Caco-2 (cell line): Measurements from ENCODE around the gene CEP131. TPM values are rescaled to one million over a fixed set of nuclear protein-coding genes. Genes with fewer than 3 reads are reported as not detected.

Source experiments
- BruUV-seq: library from RNA; stranded (reverse); fragments of 400-500 nt; replicated peaks from 2 replicates; lab custom pipeline; 2021; lab: Mats Ljungman, UMichigan
- CTCF ChIA-PET: fragments of 300-600 bp; sonication (Branson Sonifier 250); formaldehyde crosslinking; loops from one replicate; lab custom pipeline; 2022; ENCODE audit warnings: antibody characterized with exemption; lab: Charles Lee
- POLR2A ChIA-PET: fragments of 300-600 bp; sonication (Branson Sonifier 250); formaldehyde crosslinking; loops from one replicate; lab custom pipeline; 2022; ENCODE audit warnings: antibody characterized with exemption; lab: Charles Lee
- DNase-seq, 2 experiments: peaks; one replicate each; pipeline versions ENCODE4 v3.0.0 to v3.0.0-alpha.2; 2020 to 2022
- H3K27me3 ChIP-seq: replicated peaks from 2 replicates; pipeline ENCODE4 v1.6.0; 2011; ENCODE audit warnings: low read length; ENCODE audit not compliant: control insufficient read depth, insufficient read depth
- H3K36me3 ChIP-seq: 2 replicates; pipeline ENCODE4 v1.5.1; 2011; ENCODE audit warnings: low read length; ENCODE audit not compliant: control insufficient read depth, insufficient read depth
- H3K4me1 ChIP-seq: fragments of 250-450 bp; sonication (Bioruptor Pico); 2 replicates; pipeline ENCODE4 v1.5.1; 2020; ENCODE audit warnings: mild to moderate bottlenecking
- H3K4me3 ChIP-seq: 2 replicates; pipeline ENCODE4 v1.5.1; 2011; ENCODE audit warnings: low read depth, mild to moderate bottlenecking, control low read depth, low read length
- H3K9me3 ChIP-seq: fragments of 250-450 bp; sonication (Bioruptor Pico); 2 replicates; pipeline ENCODE4 v1.5.1; 2020; ENCODE audit warnings: mild to moderate bottlenecking, moderate library complexity
- H3K27ac Mint-ChIP-seq: one replicate; pipeline ENCODE4 v1.8.0; 2022; ENCODE audit warnings: mixed read lengths; ENCODE audit not compliant: unreplicated experiment
- H3K27me3 Mint-ChIP-seq: one replicate; pipeline ENCODE4 v1.8.0; 2022; ENCODE audit warnings: mixed read lengths; ENCODE audit not compliant: insufficient read depth, unreplicated experiment
- H3K36me3 Mint-ChIP-seq: one replicate; pipeline ENCODE4 v1.8.0; 2022; ENCODE audit warnings: mild to moderate bottlenecking, mixed read lengths; ENCODE audit not compliant: insufficient read depth, unreplicated experiment
- H3K4me1 Mint-ChIP-seq: one replicate; pipeline ENCODE4 v1.8.0; 2022; ENCODE audit warnings: low read depth, mixed read lengths; ENCODE audit not compliant: unreplicated experiment
- H3K4me3 Mint-ChIP-seq: one replicate; pipeline ENCODE4 v1.8.0; 2022; ENCODE audit warnings: mild to moderate bottlenecking, moderate library complexity, mixed read lengths; ENCODE audit not compliant: unreplicated experiment
- H3K9me3 Mint-ChIP-seq: one replicate; pipeline ENCODE4 v1.8.0; 2022; ENCODE audit warnings: mixed read lengths; ENCODE audit not compliant: unreplicated experiment
- intact Hi-C: fragments of 100-400 bp; cut with micrococcal nuclease; formaldehyde crosslinking; loops from one replicate; pipeline ENCODE4 v1.10.0; 2022; ENCODE audit not compliant: unreplicated experiment
- total RNA-seq: library from RNA; stranded (reverse); gene quantifications from 2 replicates; pipeline ENCODE4 v1.2.3, GENCODE V29; 2022
- TF ChIP-seq, protein P1 (sequence below), 2 experiments: fragments of 200-600 bp in 1 of 2; IDR thresholded peaks; 1 replicate in 1 of 2; 2 replicates in 1 of 2; pipeline versions ENCODE4 v1.5.1 to v1.8.0; 2011 to 2022; ENCODE audit warnings: antibody characterized with exemption in 1 of 2, control low read depth in 1 of 2, inconsistent platforms in 1 of 2, low read depth in 1 of 2, low read length in 1 of 2, mild to moderate bottlenecking in 1 of 2, moderate library complexity in 1 of 2; ENCODE audit not compliant: insufficient read depth in 1 of 2, severe bottlenecking in 1 of 2, unreplicated experiment in 1 of 2

Gene CEP131
- total RNA-seq, 1 experiment from 2014 or later = 28.4 TPM

DNA sequence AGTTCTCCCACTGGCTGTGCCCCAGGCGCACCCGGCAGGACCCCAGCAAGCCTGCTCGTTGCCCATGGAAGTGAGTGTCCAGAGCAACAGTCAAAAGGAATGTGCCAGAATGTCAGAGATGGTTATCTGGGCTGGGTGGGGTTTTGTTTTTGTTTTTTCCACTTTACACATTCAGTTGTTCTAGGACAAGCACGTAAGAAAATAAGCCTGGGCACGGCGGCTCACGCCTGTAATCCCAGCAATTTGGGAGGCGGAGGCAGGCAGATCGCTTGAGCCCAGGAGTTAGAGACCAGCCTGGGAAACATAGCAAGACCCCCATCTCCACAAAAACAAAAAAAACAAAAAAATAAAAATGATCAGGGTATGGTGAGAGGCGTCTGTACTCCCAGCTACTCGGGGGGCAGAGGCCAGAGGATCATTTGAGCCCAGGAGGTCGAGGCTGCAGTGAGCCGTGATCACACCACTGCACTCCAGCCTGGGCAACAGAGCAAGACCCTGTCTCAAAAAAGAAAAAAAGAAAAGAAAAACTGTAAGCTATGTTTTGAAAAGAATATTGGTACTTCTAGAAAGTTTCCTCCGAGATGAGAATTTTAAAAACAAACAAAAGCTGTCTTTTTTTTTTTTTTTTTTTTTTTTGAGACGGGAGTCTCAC is 24.7 kb upstream of the CEP131 start:
- no TSS peak for BruUV-seq
- Histone ChIP-seq H3K9me3 (peaks cover 6% of the 10 kb centered on the region; the same call in 1 of the 2 replicates), H3K4me3 (no peak overlapping the region), H3K4me1 (no peaks in the 10 kb centered on the region), H3K36me3 (peaks cover 3% of the 10 kb centered on the region; the same call in 1 of the 2 replicates), H3K27me3 (no peaks in the 10 kb centered on the region)
- H3K27me3 Mint-ChIP-seq = no peaks in the 10 kb centered on the region
- H3K4me1 Mint-ChIP-seq = peaks cover under 1% of the 10 kb centered on the region
- no peak for DNase-seq
- H3K9me3 Mint-ChIP-seq = no peaks in the 10 kb centered on the region
- ChIA-PET POLR2A (interaction anchor here (0.6 to 0.7 kb wide), 3 partner anchors 25 to 279 kb away, joined by 3 to 13 read pairs (median 3); partner anchors contain the start of gene CEP131), CTCF (interaction anchor here (0.6 to 0.7 kb wide), 2 partner anchors 25 to 1506 kb away, joined by 3 read pairs; partner anchors contain the start of gene CEP131)
- TF ChIP-seq, protein P1, sequence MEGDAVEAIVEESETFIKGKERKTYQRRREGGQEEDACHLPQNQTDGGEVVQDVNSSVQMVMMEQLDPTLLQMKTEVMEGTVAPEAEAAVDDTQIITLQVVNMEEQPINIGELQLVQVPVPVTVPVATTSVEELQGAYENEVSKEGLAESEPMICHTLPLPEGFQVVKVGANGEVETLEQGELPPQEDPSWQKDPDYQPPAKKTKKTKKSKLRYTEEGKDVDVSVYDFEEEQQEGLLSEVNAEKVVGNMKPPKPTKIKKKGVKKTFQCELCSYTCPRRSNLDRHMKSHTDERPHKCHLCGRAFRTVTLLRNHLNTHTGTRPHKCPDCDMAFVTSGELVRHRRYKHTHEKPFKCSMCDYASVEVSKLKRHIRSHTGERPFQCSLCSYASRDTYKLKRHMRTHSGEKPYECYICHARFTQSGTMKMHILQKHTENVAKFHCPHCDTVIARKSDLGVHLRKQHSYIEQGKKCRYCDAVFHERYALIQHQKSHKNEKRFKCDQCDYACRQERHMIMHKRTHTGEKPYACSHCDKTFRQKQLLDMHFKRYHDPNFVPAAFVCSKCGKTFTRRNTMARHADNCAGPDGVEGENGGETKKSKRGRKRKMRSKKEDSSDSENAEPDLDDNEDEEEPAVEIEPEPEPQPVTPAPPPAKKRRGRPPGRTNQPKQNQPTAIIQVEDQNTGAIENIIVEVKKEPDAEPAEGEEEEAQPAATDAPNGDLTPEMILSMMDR (IDR thresholded peaks at IDR 0.05; ENCODE audit: insufficient read depth in 1 of 2, low read depth in 1 of 2, low read length in 1 of 2, severe bottlenecking in 1 of 2, unreplicated experiment in 1 of 2) = no peak
- no peak overlapping the region for H3K4me3 Mint-ChIP-seq
- H3K27ac Mint-ChIP-seq = peak overlapping the region; percentile 36
- intact Hi-C loops = no loop called here
- peaks cover 79% of the 10 kb centered on the region for H3K36me3 Mint-ChIP-seq

DNA sequence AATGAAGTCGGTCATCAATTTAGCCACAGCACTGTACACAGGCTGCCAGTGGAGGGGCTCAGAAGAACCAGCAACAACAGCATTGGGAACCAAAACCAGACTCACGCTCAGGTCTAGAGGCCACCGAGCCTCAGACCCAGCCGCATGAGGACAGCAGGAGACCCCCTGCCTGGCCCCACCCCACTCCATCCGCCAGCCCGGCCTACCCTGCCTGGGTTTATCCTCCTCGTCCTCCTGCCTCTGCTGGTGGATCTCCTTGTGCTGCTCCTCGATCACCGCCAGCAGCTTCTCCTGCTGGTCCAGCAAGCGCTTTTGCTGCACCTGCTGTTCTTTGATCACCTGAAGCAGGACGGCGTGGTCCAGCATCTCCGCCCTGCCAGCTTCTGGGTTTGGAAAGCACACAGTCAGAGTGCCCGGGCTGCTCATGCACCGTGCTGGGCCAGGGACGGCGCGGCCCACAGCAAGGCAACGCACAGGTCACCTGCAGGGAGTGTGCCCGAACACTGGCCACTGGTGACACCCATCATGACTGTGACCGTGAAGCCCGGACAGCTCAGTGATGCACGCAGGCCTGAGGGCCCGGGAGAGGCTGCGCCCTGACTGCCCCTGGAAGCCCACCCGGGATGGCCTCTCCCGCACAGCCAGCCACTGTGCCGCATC is 24.0 kb upstream of the CEP131 start:
- ChIA-PET CTCF (interaction anchor here (0.6 kb wide), 1 partner anchor 1505 kb away, joined by 3 read pairs; no protein-coding TSS in a partner anchor), POLR2A (no interaction called here)
- no TSS peak for BruUV-seq
- Mint-ChIP-seq H3K27ac (peak overlapping the region; percentile 36), H3K27me3 (no peaks in the 10 kb centered on the region), H3K4me1 (peaks cover 6% of the 10 kb centered on the region), H3K36me3 (peaks cover 80% of the 10 kb centered on the region), H3K4me3 (no peak overlapping the region), H3K9me3 (no peaks in the 10 kb centered on the region)
- intact Hi-C loops = no loop called here
- no peak overlapping the region for H3K4me3 ChIP-seq
- peaks cover 3% of the 10 kb centered on the region; the same call in 1 of the 2 replicates for H3K36me3 ChIP-seq
- no peak for DNase-seq
- H3K27me3 ChIP-seq = no peaks in the 10 kb centered on the region
- TF ChIP-seq, protein P1 (IDR thresholded peaks at IDR 0.05; ENCODE audit: insufficient read depth in 1 of 2, low read depth in 1 of 2, low read length in 1 of 2, severe bottlenecking in 1 of 2, unreplicated experiment in 1 of 2) = no peak
- peaks cover 6% of the 10 kb centered on the region; the same call in 1 of the 2 replicates for H3K9me3 ChIP-seq
- no peaks in the 10 kb centered on the region for H3K4me1 ChIP-seq

DNA sequence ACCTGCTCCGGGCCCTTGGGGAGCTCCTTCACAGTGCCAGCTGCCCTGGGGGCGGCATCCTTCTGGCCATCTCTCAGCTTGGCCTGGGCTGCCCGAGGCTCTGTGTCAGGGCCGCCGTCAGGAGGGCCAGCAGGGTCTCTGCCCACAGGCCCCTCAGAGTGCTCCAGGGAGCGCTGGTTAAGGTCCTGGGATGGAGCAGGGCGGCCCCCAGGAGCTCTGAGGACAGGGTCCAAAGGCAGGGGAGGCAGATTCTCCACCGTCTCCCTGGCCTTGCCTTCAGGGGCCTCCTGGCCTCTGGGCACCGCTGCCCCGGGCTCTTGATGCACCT is 23.5 kb upstream of the CEP131 start:
- no peak overlapping the region for H3K4me3 ChIP-seq
- intact Hi-C loops = no loop called here
- Mint-ChIP-seq H3K27ac (no peak overlapping the region), H3K9me3 (no peaks in the 10 kb centered on the region), H3K4me3 (no peak overlapping the region), H3K36me3 (peaks cover 85% of the 10 kb centered on the region), H3K27me3 (no peaks in the 10 kb centered on the region), H3K4me1 (peaks cover 6% of the 10 kb centered on the region)
- TF ChIP-seq, protein P1 (IDR thresholded peaks at IDR 0.05; ENCODE audit: insufficient read depth in 1 of 2, low read depth in 1 of 2, low read length in 1 of 2, severe bottlenecking in 1 of 2, unreplicated experiment in 1 of 2) = no peak
- H3K4me1 ChIP-seq = no peaks in the 10 kb centered on the region
- BruUV-seq = no TSS peak
- no peak for DNase-seq
- H3K27me3 ChIP-seq = no peaks in the 10 kb centered on the region
- peaks cover 6% of the 10 kb centered on the region; the same call in 1 of the 2 replicates for H3K9me3 ChIP-seq
- ChIA-PET CTCF (no interaction called here), POLR2A (no interaction called here)
- peaks cover 3% of the 10 kb centered on the region; the same call in 1 of the 2 replicates for H3K36me3 ChIP-seq
